Spleen (tissue), 11 donors: Measurements from ENCODE around the gene MAGEB17. TPM values are rescaled to one million over a fixed set of nuclear protein-coding genes. Genes with fewer than 3 reads are reported as not detected.

ENCODE experiments used
- DNase-seq: peaks from one replicate; pipeline ENCODE4 v3.0.0-alpha.2; 2020
- H3K27ac ChIP-seq, 8 donors: fragments of 200-600 bp; sonication (generic) in 7 of 8; 1 replicate in 4 of 8; 2 replicates in 4 of 8; pipeline versions ENCODE4 v1.5.0 to v1.8.0; 2016 to 2021; ENCODE audit warnings: inconsistent platforms in 4 of 8, mild to moderate bottlenecking in 4 of 8, moderate library complexity in 1 of 8
- H3K27me3 ChIP-seq, 7 donors: fragments of 200-600 bp; sonication (generic) in 6 of 7; replicated peaks in 1 of 7; 1 replicate in 4 of 7; 2 replicates in 3 of 7; pipeline versions ENCODE4 v1.5.0 to v1.8.0; 2016 to 2021; ENCODE audit warnings: inconsistent platforms in 3 of 7, mild to moderate bottlenecking in 1 of 7
- H3K36me3 ChIP-seq, 6 donors: fragments of 200-600 bp; sonication (generic) in 5 of 6; 1 replicate in 4 of 6; 2 replicates in 2 of 6; pipeline versions ENCODE4 v1.5.0 to v1.8.0; 2016 to 2021; ENCODE audit warnings: inconsistent platforms in 2 of 6
- H3K4me1 ChIP-seq, 6 donors: fragments of 200-600 bp; sonication (generic) in 5 of 6; 1 replicate in 3 of 6; 2 replicates in 3 of 6; pipeline versions ENCODE4 v1.5.0 to v1.8.0; 2016 to 2021; ENCODE audit warnings: inconsistent platforms in 3 of 6
- H3K4me3 ChIP-seq, 8 donors: fragments of 200-600 bp; sonication (generic) in 7 of 8; 1 replicate in 4 of 8; 2 replicates in 4 of 8; pipeline versions ENCODE4 v1.5.0 to v1.8.0; 2016 to 2021; ENCODE audit warnings: inconsistent platforms in 4 of 8, mild to moderate bottlenecking in 4 of 8, moderate library complexity in 2 of 8
- H3K9me3 ChIP-seq, 8 donors: fragments of 200-600 bp; sonication (generic) in 7 of 8; 1 replicate in 4 of 8; 2 replicates in 4 of 8; pipeline versions ENCODE4 v1.5.0 to v1.8.0; 2016 to 2021; ENCODE audit warnings: inconsistent platforms in 4 of 8
- POLR2A ChIP-seq, 3 donors: fragments of 450-650 bp; IDR thresholded peaks; one replicate each; pipeline ENCODE4 v1.5.1; 2017; ENCODE audit warnings: antibody characterized with exemption in 3 of 3, mild to moderate bottlenecking in 1 of 3
- POLR2AphosphoS5 ChIP-seq, 3 donors: sonication (generic); formaldehyde crosslinking; IDR thresholded peaks; one replicate each; pipeline ENCODE4 v1.5.1; 2017; ENCODE audit warnings: antibody characterized with exemption in 3 of 3
- WGBS, 5 donors: extraction: QIAGEN DNeasy Blood & Tissue Kit in 3 of 5; methylation state at CpG; one replicate each; pipeline versions ENCODE4 v1.1.5 to v1.1.7; 2013 to 2018; 5-methylcytosine and 5-hydroxymethylcytosine counted together
- intact Hi-C: fragments of 100-400 bp; cut with DNase I; formaldehyde crosslinking; loops from one replicate; pipeline ENCODE4 v1.15.0; 2023; ENCODE audit warnings: low total_unique reads
- polyA plus RNA-seq, 3 donors: library from polyadenylated mRNA; stranded (reverse); fragments of 200-250 nt; gene quantifications; one replicate each; pipeline ENCODE4 v1.2.1, GENCODE V29; 2013
- total RNA-seq, 7 donors: library from RNA; depleted of rRNA in 3 of 7; stranded (reverse); fragments of >200 nt in 3 of 7; fragmentation: NEBNext Ultra II Directional in 4 of 7; extraction: Animal tissue kit (Norgen Biotek cat#: 25700) in 4 of 7; gene quantifications; one replicate each; pipeline versions ENCODE4 v1.1.0 to v1.2.1, GENCODE V29; 2016 to 2021
- TF ChIP-seq, protein P1 (sequence below), 11 experiments: fragments of 200-600 bp in 7 of 11; fragments of 450-650 bp in 4 of 11; sonication (generic) in 4 of 11; IDR thresholded peaks in 8 of 11; conservative IDR thresholded peaks in 3 of 11; 1 replicate in 7 of 11; 2 replicates in 4 of 11; pipeline versions ENCODE4 v1.4.0 to v1.8.0; 2016 to 2021; ENCODE audit warnings: antibody characterized with exemption in 11 of 11, inconsistent platforms in 4 of 11, mild to moderate bottlenecking in 1 of 11
- donor health status: healthy with polysubstance abuse.
- donor health status: DM: no; HTN: no; CAD: no; lungs with moderate emphysema.
- donor health status: DM: no; HTN: no; CAD: no.
- donor health status: Bipolar disorder and iron deficiency.
- donor health status: healthy.
- donor health status: DM: no; HTN: no; CAD: no.
- donor health status: DM: yes; HTN: yes; CAD: no.

MAGEB17 gene
- total and polyA plus RNA-seq, 10 donors: 0.05 to 0.25 (median 0.06) TPM; not detected in 6

DNA sequence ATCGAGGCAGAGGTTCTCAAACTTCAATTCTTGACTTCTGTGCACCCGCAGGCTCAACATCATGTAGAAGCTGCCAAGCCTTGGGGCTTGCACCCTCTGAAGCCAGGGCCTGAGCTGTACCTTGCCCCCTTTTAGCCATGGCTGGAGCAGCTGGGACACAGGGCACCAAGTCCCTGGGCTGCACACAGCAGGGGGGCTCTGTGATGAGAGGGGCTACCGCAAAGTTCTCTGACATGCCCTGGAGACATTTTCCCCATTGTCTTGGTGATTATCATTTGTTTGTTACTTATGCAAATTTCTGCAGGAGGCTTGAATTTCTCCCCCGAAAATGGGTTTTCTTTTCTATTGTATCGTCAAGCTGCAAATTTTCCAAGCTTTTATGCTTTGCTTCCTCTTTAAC lies 4.9 kb upstream of the MAGEB17 start:
- no peaks in the 10 kb centered on the region for H3K4me1 ChIP-seq
- no peak for DNase-seq
- peaks cover 0 to 5% (median 0%) of the 10 kb centered on the region in 7 donors for H3K27me3 ChIP-seq
- H3K27ac ChIP-seq: no peak overlapping the region
- no peaks in the 10 kb centered on the region for H3K36me3 ChIP-seq
- WGBS, 5 donors: 73 to 91% (median 87%) methylated on average over 4 to 5 of the region's 5 CpGs
- H3K4me3 ChIP-seq: no peak overlapping the region
- peaks cover 0 to 5% (median 0%) of the 10 kb centered on the region in 8 donors for H3K9me3 ChIP-seq
- TF ChIP-seq, protein P1, sequence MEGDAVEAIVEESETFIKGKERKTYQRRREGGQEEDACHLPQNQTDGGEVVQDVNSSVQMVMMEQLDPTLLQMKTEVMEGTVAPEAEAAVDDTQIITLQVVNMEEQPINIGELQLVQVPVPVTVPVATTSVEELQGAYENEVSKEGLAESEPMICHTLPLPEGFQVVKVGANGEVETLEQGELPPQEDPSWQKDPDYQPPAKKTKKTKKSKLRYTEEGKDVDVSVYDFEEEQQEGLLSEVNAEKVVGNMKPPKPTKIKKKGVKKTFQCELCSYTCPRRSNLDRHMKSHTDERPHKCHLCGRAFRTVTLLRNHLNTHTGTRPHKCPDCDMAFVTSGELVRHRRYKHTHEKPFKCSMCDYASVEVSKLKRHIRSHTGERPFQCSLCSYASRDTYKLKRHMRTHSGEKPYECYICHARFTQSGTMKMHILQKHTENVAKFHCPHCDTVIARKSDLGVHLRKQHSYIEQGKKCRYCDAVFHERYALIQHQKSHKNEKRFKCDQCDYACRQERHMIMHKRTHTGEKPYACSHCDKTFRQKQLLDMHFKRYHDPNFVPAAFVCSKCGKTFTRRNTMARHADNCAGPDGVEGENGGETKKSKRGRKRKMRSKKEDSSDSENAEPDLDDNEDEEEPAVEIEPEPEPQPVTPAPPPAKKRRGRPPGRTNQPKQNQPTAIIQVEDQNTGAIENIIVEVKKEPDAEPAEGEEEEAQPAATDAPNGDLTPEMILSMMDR (IDR thresholded peaks at IDR 0.05 in 8 of 11, conservative IDR thresholded peaks at IDR 0.05 in 3 of 11): no peak
- TF ChIP-seq POLR2AphosphoS5 (IDR thresholded peaks at IDR 0.05) (no peak), POLR2A (IDR thresholded peaks at IDR 0.05) (no peak)
- intact Hi-C loops: no loop called here

DNA sequence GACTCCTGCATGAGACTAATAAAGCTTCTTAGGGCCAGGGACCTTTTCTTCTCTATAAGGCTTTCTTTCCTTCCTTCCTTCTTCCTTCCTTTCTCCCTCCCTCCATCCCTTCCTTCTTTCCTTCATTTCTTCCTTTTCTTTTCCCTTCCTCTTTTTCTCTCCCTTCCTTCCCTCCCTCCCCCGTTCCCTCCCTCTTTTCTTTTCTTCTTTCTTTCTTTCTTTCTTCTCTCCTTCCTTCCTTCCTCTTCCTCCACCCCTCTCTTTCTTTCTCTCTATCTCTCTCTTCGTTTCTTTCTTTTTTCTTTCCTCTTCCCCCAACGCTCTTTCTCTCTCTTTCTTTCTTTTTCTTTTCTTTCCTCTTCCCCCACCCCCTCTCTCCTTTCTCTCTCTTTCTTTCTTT lies 2.5 kb upstream of the MAGEB17 start:
- no peak overlapping the region for H3K27ac ChIP-seq
- TF ChIP-seq, protein P1 (IDR thresholded peaks at IDR 0.05 in 8 of 11, conservative IDR thresholded peaks at IDR 0.05 in 3 of 11): no peak
- no peak for TF ChIP-seq POLR2AphosphoS5 (IDR thresholded peaks at IDR 0.05)
- no peak for TF ChIP-seq POLR2A (IDR thresholded peaks at IDR 0.05)
- intact Hi-C loops: no loop called here
- H3K36me3 ChIP-seq: no peaks in the 10 kb centered on the region
- WGBS, 5 donors: 74 to 87% (median 85%) methylated on average over 2 to 3 of the region's 3 CpGs
- DNase-seq: no peak
- peaks cover 0 to 5% (median 0%) of the 10 kb centered on the region in 8 donors for H3K9me3 ChIP-seq
- peaks cover 0 to 5% (median 0%) of the 10 kb centered on the region in 7 donors for H3K27me3 ChIP-seq
- no peaks in the 10 kb centered on the region for H3K4me1 ChIP-seq
- H3K4me3 ChIP-seq: no peak overlapping the region

DNA sequence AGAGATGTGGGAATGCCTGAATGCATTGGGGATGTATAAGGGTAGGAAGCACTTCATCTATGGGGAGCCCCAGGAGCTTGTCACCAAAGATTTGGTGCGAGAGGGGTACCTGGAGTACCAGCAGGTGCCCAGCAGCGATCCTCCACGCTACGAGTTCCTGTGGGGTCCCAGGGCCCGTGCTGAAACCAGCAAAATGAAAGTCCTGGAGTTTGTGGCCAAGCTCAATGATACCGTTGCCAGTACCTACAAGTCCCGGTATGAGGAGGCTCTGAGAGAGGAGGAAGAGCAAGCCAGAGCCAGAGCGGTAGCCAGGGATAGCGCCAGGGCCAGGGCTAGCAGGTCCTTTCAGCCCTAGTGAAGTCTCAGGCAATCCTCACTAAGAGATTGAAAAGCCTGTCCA lies 3.8 kb downstream of the MAGEB17 start:
- Histone ChIP-seq H3K27ac (no peak overlapping the region), H3K4me3 (no peak overlapping the region), H3K27me3 (peaks cover 0 to 7% (median 0%) of the 10 kb centered on the region in 7 donors), H3K4me1 (no peaks in the 10 kb centered on the region), H3K9me3 (no peaks in the 10 kb centered on the region), H3K36me3 (no peaks in the 10 kb centered on the region)
- 92 to 100% (median 92%) methylated on average over 2 to 9 of the region's 9 CpGs for WGBS, 5 donors
- DNase-seq: no peak
- TF ChIP-seq, protein P1 (IDR thresholded peaks at IDR 0.05 in 8 of 11, conservative IDR thresholded peaks at IDR 0.05 in 3 of 11): no peak
- TF ChIP-seq POLR2A (IDR thresholded peaks at IDR 0.05): no peak
- TF ChIP-seq POLR2AphosphoS5 (IDR thresholded peaks at IDR 0.05): no peak
- intact Hi-C loops: no loop called here

DNA sequence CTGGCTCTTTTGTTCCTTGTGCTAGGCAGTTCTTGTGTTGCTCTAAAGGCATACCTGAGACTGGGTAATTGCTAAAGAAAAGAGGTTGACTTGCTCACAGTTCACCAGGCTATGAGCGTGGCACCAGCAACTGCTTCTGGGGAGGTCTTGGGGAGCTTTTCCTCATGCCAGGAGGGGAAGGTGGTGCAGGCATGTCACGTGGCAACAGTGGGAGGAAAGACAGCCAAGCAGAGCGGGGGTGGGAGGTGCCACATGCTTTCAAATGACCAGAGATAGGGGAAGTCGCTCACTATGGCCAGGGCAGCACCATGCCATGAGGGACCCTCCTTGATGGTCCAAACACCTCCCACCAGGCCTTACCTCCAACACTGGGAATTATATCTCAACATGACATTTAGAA lies 4.7 kb downstream of the MAGEB17 start:
- H3K9me3 ChIP-seq: no peaks in the 10 kb centered on the region
- H3K4me1 ChIP-seq: no peaks in the 10 kb centered on the region
- H3K27me3 ChIP-seq: peaks cover 0 to 7% (median 0%) of the 10 kb centered on the region in 7 donors
- TF ChIP-seq, protein P1 (IDR thresholded peaks at IDR 0.05 in 8 of 11, conservative IDR thresholded peaks at IDR 0.05 in 3 of 11): no peak
- TF ChIP-seq POLR2AphosphoS5 (IDR thresholded peaks at IDR 0.05): no peak
- no peak for TF ChIP-seq POLR2A (IDR thresholded peaks at IDR 0.05)
- intact Hi-C loops: no loop called here
- no peaks in the 10 kb centered on the region for H3K36me3 ChIP-seq
- H3K4me3 ChIP-seq: no peak overlapping the region
- DNase-seq: no peak
- 77 to 100% (median 90%) methylated on average over 1 to 4 of the region's 4 CpGs for WGBS, 5 donors
- no peak overlapping the region for H3K27ac ChIP-seq
